ENCODE measurements around the gene PRPF38B. TPM values are rescaled to one million over a fixed set of nuclear protein-coding genes. Genes with fewer than 3 reads are reported as not detected.

PRPF38B gene
- total and polyA plus RNA-seq, 7 donors: 13.8 to 31.3 (median 25.0) TPM

GRCh38 chr1:108646265-108646647, 45.9 kb upstream of the PRPF38B start:
- no peaks in the 10 kb centered on the region for H3K27me3 ChIP-seq
- no peaks in the 10 kb centered on the region for H3K9me3 ChIP-seq
- H3K36me3 ChIP-seq: no peaks in the 10 kb centered on the region
- no peaks in the 10 kb centered on the region for H3K4me1 ChIP-seq
- intact Hi-C loops (cut with DNase I): no loop called here
- peak overlapping the region; percentile 41 to 53 (median 45) for H3K27ac ChIP-seq
- WGBS, 2 donors: 80 to 81% methylated on average over 4 of the region's 4 CpGs
- no peak for TF ChIP-seq EP300 (IDR thresholded peaks at IDR 0.05)
- no peak for TF ChIP-seq CTCF (IDR thresholded peaks at IDR 0.05)
- TF ChIP-seq POLR2A (IDR thresholded peaks at IDR 0.05): no peak
- TF ChIP-seq POLR2AphosphoS5 (IDR thresholded peaks at IDR 0.05): no peak
- no peak for DNase-seq
- no peak overlapping the region for H3K4me3 ChIP-seq

DNA sequence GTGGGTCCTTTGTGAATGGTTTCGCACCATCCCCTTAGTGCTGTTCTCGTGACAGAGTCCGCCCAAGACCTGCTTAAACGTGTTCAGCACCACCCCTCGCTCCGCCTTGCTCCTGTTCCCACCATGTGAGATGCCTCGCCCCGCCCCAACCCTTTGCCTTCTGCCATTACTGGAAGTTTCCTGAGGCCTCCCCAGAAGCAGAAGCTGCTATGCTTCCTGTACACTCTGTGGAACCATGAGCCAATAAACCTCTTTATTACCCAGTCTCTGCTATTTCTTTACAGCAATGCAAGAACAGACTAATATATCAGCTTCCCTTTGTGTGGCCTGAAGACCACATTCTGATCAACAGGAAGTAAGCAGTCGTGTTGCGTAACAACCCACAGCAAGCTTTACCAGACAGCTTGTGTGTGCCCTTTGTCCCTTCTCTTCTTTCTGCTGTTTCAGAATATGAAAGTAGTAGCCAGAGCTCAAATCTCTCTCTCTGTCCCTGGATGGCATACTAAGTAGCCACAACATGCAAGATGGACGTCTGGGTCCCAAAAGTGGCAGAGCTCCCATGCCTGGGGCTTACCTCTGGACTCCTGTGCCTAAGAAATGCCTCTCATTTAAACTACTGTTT, 45.4 kb upstream of the PRPF38B start:
- no peaks in the 10 kb centered on the region for H3K36me3 ChIP-seq
- no peaks in the 10 kb centered on the region for H3K4me1 ChIP-seq
- intact Hi-C loops (cut with DNase I): no loop called here
- TF ChIP-seq POLR2A (IDR thresholded peaks at IDR 0.05): peak in 1 of 2 donors; percentile 32
- no peak for TF ChIP-seq EP300 (IDR thresholded peaks at IDR 0.05)
- peak in 1 of 4 donors; percentile 12 for TF ChIP-seq POLR2AphosphoS5 (IDR thresholded peaks at IDR 0.05)
- no peak for TF ChIP-seq CTCF (IDR thresholded peaks at IDR 0.05)
- H3K27ac ChIP-seq: peak overlapping the region; percentile 41 to 53 (median 45)
- DNase-seq: peak; percentile 79
- 25 to 46% methylated on average over 11 of the region's 11 CpGs for WGBS, 2 donors
- H3K9me3 ChIP-seq: no peaks in the 10 kb centered on the region
- no peak overlapping the region for H3K4me3 ChIP-seq
- no peaks in the 10 kb centered on the region for H3K27me3 ChIP-seq

DNA sequence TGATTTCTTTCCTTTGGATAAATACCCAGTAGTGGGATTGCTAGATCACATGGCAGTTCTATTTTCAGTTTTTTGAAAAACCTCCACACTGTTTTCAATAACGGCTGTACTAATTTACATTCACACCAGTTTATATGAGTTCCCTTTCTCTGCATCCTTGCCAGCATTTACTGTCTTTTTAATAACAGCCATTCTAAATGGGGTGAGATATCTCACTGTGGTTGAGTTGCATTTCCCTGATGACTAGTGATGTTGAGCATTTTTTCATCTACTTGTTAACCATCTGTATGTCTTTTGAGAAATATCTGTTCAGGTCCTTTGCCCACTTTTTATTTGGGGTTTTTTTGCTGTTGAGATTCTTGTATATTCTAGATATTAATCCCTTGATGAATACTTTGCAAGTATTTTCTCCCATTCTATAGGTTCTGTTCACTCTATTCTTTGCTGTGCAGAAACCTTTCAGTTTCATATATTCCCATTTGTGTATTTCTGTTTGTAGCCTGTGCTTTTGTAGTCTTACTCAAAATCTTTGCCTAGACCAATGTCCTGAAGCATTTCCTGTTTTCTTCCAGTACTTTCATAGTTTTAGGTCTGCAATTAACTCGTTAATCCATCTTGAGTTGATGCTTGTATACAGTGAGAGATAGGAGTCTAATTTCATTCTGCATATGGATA, 38.5 kb upstream of the PRPF38B start:
- Histone ChIP-seq H3K27me3 (no peaks in the 10 kb centered on the region), H3K27ac (no peak overlapping the region), H3K36me3 (no peaks in the 10 kb centered on the region), H3K4me1 (no peaks in the 10 kb centered on the region), H3K9me3 (peaks cover 0 to 4% (median 0%) of the 10 kb centered on the region in 4 donors), H3K4me3 (no peak overlapping the region)
- WGBS, 2 donors: 66 to 77% methylated on average over 2 of the region's 2 CpGs
- TF ChIP-seq CTCF (IDR thresholded peaks at IDR 0.05) (no peak), EP300 (IDR thresholded peaks at IDR 0.05) (no peak), POLR2A (IDR thresholded peaks at IDR 0.05) (no peak), POLR2AphosphoS5 (IDR thresholded peaks at IDR 0.05) (no peak)
- intact Hi-C loops (cut with DNase I): no loop called here
- no peak for DNase-seq

DNA sequence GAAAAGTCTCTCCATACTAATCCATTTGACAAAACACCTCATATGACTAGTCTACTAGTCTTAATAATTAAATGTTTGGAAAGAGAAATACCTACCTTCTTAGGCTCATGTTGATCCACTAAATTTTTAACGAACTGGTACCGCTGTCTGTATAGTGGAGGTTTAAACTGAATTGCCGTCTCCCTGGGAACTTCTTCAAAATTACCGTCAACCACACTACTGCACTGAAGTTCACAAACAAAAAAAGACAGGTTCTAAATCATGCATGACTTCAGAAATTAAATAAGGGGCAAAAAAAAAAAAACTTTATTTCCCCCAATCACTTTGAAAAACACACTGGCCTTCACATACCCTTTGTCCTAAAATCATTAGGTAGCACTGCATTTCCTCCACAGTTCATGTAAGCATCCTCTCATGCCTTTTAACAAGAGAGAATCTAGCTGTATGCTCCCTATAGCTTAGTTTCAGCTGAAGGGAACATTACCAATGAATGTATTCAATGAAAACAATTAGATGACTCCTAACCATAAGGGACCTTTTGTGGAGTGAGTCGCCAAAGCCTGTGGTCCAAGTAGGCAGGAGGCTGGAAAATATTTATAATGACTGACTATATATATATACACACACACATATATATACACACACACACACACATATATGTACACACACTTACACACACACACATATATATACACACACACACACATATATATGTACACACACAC, 34.6 kb upstream of the PRPF38B start:
- Histone ChIP-seq H3K4me1 (peaks cover 0 to 10% (median 7%) of the 10 kb centered on the region in 4 donors), H3K27ac (no peak overlapping the region), H3K9me3 (peaks cover 0 to 1% (median 0%) of the 10 kb centered on the region in 4 donors), H3K27me3 (no peaks in the 10 kb centered on the region), H3K4me3 (no peak overlapping the region), H3K36me3 (no peaks in the 10 kb centered on the region)
- no peak for TF ChIP-seq POLR2A (IDR thresholded peaks at IDR 0.05)
- no peak for TF ChIP-seq CTCF (IDR thresholded peaks at IDR 0.05)
- TF ChIP-seq POLR2AphosphoS5 (IDR thresholded peaks at IDR 0.05): no peak
- TF ChIP-seq EP300 (IDR thresholded peaks at IDR 0.05): no peak
- intact Hi-C loops (cut with DNase I): no loop called here
- no peak for DNase-seq
- 84 to 90% methylated on average over 5 of the region's 5 CpGs for WGBS, 2 donors
